LNCAP (cell line): ENCODE data around the gene KMT5B.

Source experiments
- CTCF ChIP-seq: fragments of 450-650 bp; IDR thresholded peaks from 2 replicates; pipeline ENCODE4 v1.5.1; 2017; ENCODE audit warnings: mild to moderate bottlenecking

KMT5B gene

GRCh38 chr11:68142028-68142412 lies 71.1 kb downstream of the KMT5B start:
- no peak for TF ChIP-seq CTCF

GRCh38 chr11:68141246-68142027 lies 71.7 kb downstream of the KMT5B start:
- TF ChIP-seq CTCF = no peak

- TF ChIP-seq CTCF = no peak
Measured at GRCh38 chr11:68140496-68141245, 72.4 kb downstream of the KMT5B start.

GRCh38 chr11:68138237-68138636 lies 74.9 kb downstream of the KMT5B start:
- no peak for TF ChIP-seq CTCF

- no peak for TF ChIP-seq CTCF
Measured at GRCh38 chr11:68137833-68138232, 75.3 kb downstream of the KMT5B start.

- no peak for TF ChIP-seq CTCF
Measured at GRCh38 chr11:68136866-68137265, 76.2 kb downstream of the KMT5B start.

- TF ChIP-seq CTCF = no peak
Measured at GRCh38 chr11:68135161-68135560, 77.9 kb downstream of the KMT5B start.
